ENCODE data around the gene LRFN2. TPM values are rescaled to one million over a fixed set of nuclear protein-coding genes. Genes with fewer than 3 reads are reported as not detected.

LRFN2 gene
- polyA plus RNA-seq, 1 donor (not counting 4 experiments of a cell fraction or from before 2014, with no cell fraction given), result not detected

DNA sequence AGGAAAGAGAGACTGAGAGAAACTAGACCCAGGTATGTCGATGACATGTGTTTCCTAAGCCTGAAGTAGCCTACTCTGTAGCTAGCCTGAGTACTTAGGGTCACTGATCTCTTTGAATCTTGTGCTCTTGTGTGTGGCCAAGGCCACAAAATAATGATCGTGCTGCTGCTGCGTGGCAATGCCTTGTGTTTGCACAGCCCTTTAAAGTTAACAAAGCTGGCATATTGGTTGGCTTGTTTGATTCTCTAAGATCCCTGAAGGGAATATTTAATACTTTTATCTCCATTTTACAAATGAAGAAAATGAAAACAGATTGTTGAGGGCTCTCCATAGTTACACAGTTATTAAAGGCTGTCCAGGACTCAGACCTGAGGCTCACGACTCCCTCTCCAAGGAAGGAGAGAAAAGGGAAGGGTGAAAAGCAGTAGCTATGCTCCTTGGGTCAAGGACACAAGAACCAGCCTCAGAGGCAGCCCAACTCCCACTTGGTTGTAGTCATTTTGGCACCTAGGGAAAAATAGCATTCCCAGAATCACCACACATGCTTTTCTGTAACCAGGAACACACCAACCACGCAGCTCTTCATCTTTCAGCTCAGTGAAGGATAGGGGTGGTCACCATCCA is 130.7 kb downstream of the LRFN2 start:
- no peak overlapping the region for H3K4me2 ChIP-seq (ENCODE audit: control insufficient read depth, extremely low read depth, insufficient read depth, low read depth, low read length)
- H3K27me3 ChIP-seq (ENCODE audit: control insufficient read depth, extremely low read depth, insufficient read depth, low read length), result no peaks in the 10 kb centered on the region
- H3K9me3 ChIP-seq (ENCODE audit: control insufficient read depth, low read depth, low read length), result no peaks in the 10 kb centered on the region
- no peaks in the 10 kb centered on the region for H3K4me1 ChIP-seq (ENCODE audit: control insufficient read depth, extremely low read depth, insufficient read depth, low read length)
- no peak overlapping the region for H3K27ac ChIP-seq (ENCODE audit: control insufficient read depth, insufficient read depth, low read length)
- no peaks in the 10 kb centered on the region for H4K20me1 ChIP-seq (ENCODE audit: control insufficient read depth, extremely low read depth, insufficient read depth, low read length)
- H3K4me3 ChIP-seq (ENCODE audit: control insufficient read depth in 2 of 3, extremely low read depth in 1 of 3, insufficient read depth in 2 of 3, low read depth in 1 of 3, low read length in 3 of 3), result no peak overlapping the region
- H3K9ac ChIP-seq (ENCODE audit: control insufficient read depth, extremely low read depth, insufficient read depth, low read length), result no peak overlapping the region
- dilution Hi-C loops (cut with MboI; ENCODE audit: extremely low pct_ligation_motif_present, low sequenced_read_pairs), result no loop called here
- DNase-seq (ENCODE audit: low read depth, low spot score) (no peak), FAIRE-seq (no peak)
- H3K9me1 ChIP-seq (ENCODE audit: control insufficient read depth, extremely low read depth, insufficient read depth, low read length), result no peaks in the 10 kb centered on the region
- H3K36me3 ChIP-seq (ENCODE audit: control insufficient read depth in 2 of 2, extremely low read depth in 1 of 2, insufficient read depth in 2 of 2, low read length in 2 of 2), result no peaks in the 10 kb centered on the region
- H2AFZ ChIP-seq (ENCODE audit: control insufficient read depth, low read length), result no peak overlapping the region
- no peak for TF ChIP-seq EZH2 (IDR thresholded peaks at IDR 0.05; ENCODE audit: low read length)
- TF ChIP-seq, protein P1, sequence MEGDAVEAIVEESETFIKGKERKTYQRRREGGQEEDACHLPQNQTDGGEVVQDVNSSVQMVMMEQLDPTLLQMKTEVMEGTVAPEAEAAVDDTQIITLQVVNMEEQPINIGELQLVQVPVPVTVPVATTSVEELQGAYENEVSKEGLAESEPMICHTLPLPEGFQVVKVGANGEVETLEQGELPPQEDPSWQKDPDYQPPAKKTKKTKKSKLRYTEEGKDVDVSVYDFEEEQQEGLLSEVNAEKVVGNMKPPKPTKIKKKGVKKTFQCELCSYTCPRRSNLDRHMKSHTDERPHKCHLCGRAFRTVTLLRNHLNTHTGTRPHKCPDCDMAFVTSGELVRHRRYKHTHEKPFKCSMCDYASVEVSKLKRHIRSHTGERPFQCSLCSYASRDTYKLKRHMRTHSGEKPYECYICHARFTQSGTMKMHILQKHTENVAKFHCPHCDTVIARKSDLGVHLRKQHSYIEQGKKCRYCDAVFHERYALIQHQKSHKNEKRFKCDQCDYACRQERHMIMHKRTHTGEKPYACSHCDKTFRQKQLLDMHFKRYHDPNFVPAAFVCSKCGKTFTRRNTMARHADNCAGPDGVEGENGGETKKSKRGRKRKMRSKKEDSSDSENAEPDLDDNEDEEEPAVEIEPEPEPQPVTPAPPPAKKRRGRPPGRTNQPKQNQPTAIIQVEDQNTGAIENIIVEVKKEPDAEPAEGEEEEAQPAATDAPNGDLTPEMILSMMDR (optimal IDR thresholded peaks at IDR 0.05 in 1 of 3, IDR thresholded peaks at IDR 0.05 in 1 of 3, conservative IDR thresholded peaks at IDR 0.05 in 1 of 3; ENCODE audit: extremely low read depth in 1 of 3, insufficient read depth in 2 of 3, low read length in 3 of 3), result no peak
- no peaks in the 10 kb centered on the region for H3K79me2 ChIP-seq (ENCODE audit: control insufficient read depth, insufficient read depth, low read length)

DNA sequence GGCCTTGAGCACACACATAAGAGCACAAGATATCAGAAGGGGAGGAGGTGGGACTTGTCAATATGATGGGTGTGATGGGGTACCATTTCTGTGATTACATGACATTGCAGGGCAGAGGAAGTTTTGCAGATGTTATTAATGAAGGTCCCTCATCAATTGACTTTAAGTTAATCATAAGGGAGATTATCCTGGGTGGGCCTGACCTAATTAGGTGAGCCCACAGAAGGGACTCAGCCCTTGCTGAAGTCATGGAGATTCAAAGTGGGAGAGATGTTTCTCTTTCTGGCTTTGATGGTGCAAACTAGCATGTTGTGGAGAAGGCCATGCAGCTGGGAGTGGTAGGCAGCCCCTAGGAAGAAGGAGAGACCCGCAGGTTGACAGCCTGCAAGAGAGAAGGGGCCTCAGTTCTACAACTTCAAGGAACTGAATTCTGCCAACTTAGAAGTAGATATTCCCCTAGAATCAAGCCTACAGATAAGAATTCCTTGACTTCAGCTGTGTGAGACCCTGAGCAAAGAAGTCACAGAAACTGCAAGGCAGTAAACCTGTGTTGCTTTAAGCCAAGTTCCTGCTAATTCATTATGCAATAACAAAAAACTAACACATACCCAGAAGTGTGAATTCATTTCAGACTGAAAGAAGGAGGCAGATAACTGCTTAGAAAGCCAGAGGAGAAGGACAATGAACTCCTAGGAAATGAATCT is 131.3 kb downstream of the LRFN2 start:
- no peaks in the 10 kb centered on the region for H3K9me1 ChIP-seq (ENCODE audit: control insufficient read depth, extremely low read depth, insufficient read depth, low read length)
- H3K4me1 ChIP-seq (ENCODE audit: control insufficient read depth, extremely low read depth, insufficient read depth, low read length), result no peaks in the 10 kb centered on the region
- no peak overlapping the region for H3K4me2 ChIP-seq (ENCODE audit: control insufficient read depth, extremely low read depth, insufficient read depth, low read depth, low read length)
- no peaks in the 10 kb centered on the region for H4K20me1 ChIP-seq (ENCODE audit: control insufficient read depth, extremely low read depth, insufficient read depth, low read length)
- TF ChIP-seq, protein P1 (optimal IDR thresholded peaks at IDR 0.05 in 1 of 3, IDR thresholded peaks at IDR 0.05 in 1 of 3, conservative IDR thresholded peaks at IDR 0.05 in 1 of 3; ENCODE audit: extremely low read depth in 1 of 3, insufficient read depth in 2 of 3, low read length in 3 of 3), result no peak
- TF ChIP-seq EZH2 (IDR thresholded peaks at IDR 0.05; ENCODE audit: low read length), result no peak
- no peaks in the 10 kb centered on the region for H3K27me3 ChIP-seq (ENCODE audit: control insufficient read depth, extremely low read depth, insufficient read depth, low read length)
- FAIRE-seq (no peak), DNase-seq (ENCODE audit: low read depth, low spot score) (no peak)
- H3K9me3 ChIP-seq (ENCODE audit: control insufficient read depth, low read depth, low read length), result no peaks in the 10 kb centered on the region
- dilution Hi-C loops (cut with MboI; ENCODE audit: extremely low pct_ligation_motif_present, low sequenced_read_pairs), result no loop called here
- no peak overlapping the region for H3K9ac ChIP-seq (ENCODE audit: control insufficient read depth, extremely low read depth, insufficient read depth, low read length)
- H3K4me3 ChIP-seq (ENCODE audit: control insufficient read depth in 2 of 3, extremely low read depth in 1 of 3, insufficient read depth in 2 of 3, low read depth in 1 of 3, low read length in 3 of 3), result no peak overlapping the region
- H2AFZ ChIP-seq (ENCODE audit: control insufficient read depth, low read length), result no peak overlapping the region
- H3K27ac ChIP-seq (ENCODE audit: control insufficient read depth, insufficient read depth, low read length), result no peak overlapping the region
- no peaks in the 10 kb centered on the region for H3K79me2 ChIP-seq (ENCODE audit: control insufficient read depth, insufficient read depth, low read length)
- H3K36me3 ChIP-seq (ENCODE audit: control insufficient read depth in 2 of 2, extremely low read depth in 1 of 2, insufficient read depth in 2 of 2, low read length in 2 of 2), result no peaks in the 10 kb centered on the region
